WTC11 (cell line): ENCODE data around the gene ALDH3B1.

ENCODE experiments used
- ELF4 ChIP-seq: sonication (generic); formaldehyde crosslinking; IDR thresholded peaks from 2 replicates; pipeline ENCODE4 v1.8.1; 2022; ENCODE audit warnings: low read depth, mild to moderate bottlenecking, moderate library complexity, missing genetic modification reagents
- JUN ChIP-seq: sonication (generic); formaldehyde crosslinking; IDR thresholded peaks from 2 replicates; pipeline ENCODE4 v1.8.0; 2023; ENCODE audit warnings: mild to moderate bottlenecking, missing genetic modification reagents
- KAT7 ChIP-seq: sonication (generic); formaldehyde crosslinking; IDR thresholded peaks from 2 replicates; pipeline ENCODE4 v1.8.1; 2023; ENCODE audit warnings: missing genetic modification reagents, mild to moderate bottlenecking, borderline replicate concordance
- MXD4 ChIP-seq: fragments of 250-450 bp; sonication (Bioruptor Pico); IDR thresholded peaks from 2 replicates; pipeline ENCODE4 v1.8.0; 2021; ENCODE audit warnings: mild to moderate bottlenecking, moderate library complexity, borderline replicate concordance
- NFYB ChIP-seq: sonication (generic); formaldehyde crosslinking; conservative IDR thresholded peaks from 2 replicates; pipeline ENCODE4 v1.8.0; 2022; ENCODE audit warnings: low read depth, missing genetic modification reagents
- SMAD3 ChIP-seq: sonication (generic); formaldehyde crosslinking; IDR thresholded peaks from 2 replicates; pipeline ENCODE4 v1.8.0; 2022; ENCODE audit warnings: missing genetic modification reagents, mild to moderate bottlenecking, borderline replicate concordance
- SP1 ChIP-seq: sonication (generic); formaldehyde crosslinking; conservative IDR thresholded peaks from 2 replicates; pipeline ENCODE4 v1.8.1; 2022; ENCODE audit warnings: missing genetic modification reagents
- TCF7 ChIP-seq: sonication (generic); formaldehyde crosslinking; IDR thresholded peaks from 2 replicates; pipeline ENCODE4 v1.8.0; 2022; ENCODE audit warnings: mild to moderate bottlenecking, low read depth, missing genetic modification reagents, moderate library complexity
- TEAD1 ChIP-seq: sonication (generic); formaldehyde crosslinking; IDR thresholded peaks from 2 replicates; pipeline ENCODE4 v1.8.0; 2022; ENCODE audit warnings: mild to moderate bottlenecking, missing genetic modification reagents
- ZNF317 ChIP-seq: sonication (generic); formaldehyde crosslinking; IDR thresholded peaks from 2 replicates; pipeline ENCODE4 v1.8.1; 2023; ENCODE audit warnings: low read depth, mild to moderate bottlenecking, moderate library complexity, missing genetic modification reagents, borderline replicate concordance
- ZNF532 ChIP-seq: fragments of 250-450 bp; sonication (Bioruptor Pico); IDR thresholded peaks from 2 replicates; pipeline ENCODE4 v1.9.0; 2021; ENCODE audit warnings: mild to moderate bottlenecking, borderline replicate concordance
- TF ChIP-seq, protein P1 (sequence below): fragments of 200-600 bp; IDR thresholded peaks from 2 replicates; pipeline ENCODE4 v1.8.0; 2022; ENCODE audit warnings: antibody characterized with exemption
- TF ChIP-seq, protein P2 (sequence below): sonication (generic); formaldehyde crosslinking; IDR thresholded peaks from 2 replicates; pipeline ENCODE4 v1.8.1; 2022; ENCODE audit warnings: low read depth, missing genetic modification reagents, borderline replicate concordance

DNA sequence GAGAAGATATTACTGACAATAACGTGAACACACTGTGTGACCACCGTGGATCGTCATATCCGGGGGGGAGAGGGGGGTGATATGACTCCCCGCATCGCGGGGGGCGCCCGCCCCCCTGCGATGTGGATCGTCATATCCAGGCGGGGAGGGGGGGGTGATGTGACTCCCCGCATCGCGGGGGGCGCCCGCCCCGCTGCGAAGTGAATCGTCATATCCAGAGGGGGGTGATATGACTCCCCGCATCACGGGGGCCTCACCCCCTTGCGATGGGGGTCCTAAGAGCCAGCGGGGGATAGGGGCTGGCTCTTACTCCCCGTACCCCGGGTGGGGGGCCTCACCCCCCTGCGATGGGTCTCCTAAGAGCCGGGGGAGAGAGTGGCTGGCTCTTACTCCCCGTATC lies 26.2 kb upstream of the ALDH3B1 start:
- TF ChIP-seq TCF7 (CRISPR knock-in tag) (no peak), SP1 (CRISPR knock-in tag) (no peak), SMAD3 (CRISPR knock-in tag) (no peak), KAT7 (CRISPR knock-in tag) (no peak), ELF4 (CRISPR knock-in tag) (no peak), JUN (CRISPR knock-in tag) (no peak), NFYB (no peak), TEAD1 (CRISPR knock-in tag) (no peak), ZNF532 (CRISPR knock-in tag) (no peak), MXD4 (CRISPR knock-in tag) (no peak), ZNF317 (CRISPR knock-in tag) (no peak)
- TF ChIP-seq, protein P1, sequence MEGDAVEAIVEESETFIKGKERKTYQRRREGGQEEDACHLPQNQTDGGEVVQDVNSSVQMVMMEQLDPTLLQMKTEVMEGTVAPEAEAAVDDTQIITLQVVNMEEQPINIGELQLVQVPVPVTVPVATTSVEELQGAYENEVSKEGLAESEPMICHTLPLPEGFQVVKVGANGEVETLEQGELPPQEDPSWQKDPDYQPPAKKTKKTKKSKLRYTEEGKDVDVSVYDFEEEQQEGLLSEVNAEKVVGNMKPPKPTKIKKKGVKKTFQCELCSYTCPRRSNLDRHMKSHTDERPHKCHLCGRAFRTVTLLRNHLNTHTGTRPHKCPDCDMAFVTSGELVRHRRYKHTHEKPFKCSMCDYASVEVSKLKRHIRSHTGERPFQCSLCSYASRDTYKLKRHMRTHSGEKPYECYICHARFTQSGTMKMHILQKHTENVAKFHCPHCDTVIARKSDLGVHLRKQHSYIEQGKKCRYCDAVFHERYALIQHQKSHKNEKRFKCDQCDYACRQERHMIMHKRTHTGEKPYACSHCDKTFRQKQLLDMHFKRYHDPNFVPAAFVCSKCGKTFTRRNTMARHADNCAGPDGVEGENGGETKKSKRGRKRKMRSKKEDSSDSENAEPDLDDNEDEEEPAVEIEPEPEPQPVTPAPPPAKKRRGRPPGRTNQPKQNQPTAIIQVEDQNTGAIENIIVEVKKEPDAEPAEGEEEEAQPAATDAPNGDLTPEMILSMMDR = no peak
- TF ChIP-seq, protein P2, sequence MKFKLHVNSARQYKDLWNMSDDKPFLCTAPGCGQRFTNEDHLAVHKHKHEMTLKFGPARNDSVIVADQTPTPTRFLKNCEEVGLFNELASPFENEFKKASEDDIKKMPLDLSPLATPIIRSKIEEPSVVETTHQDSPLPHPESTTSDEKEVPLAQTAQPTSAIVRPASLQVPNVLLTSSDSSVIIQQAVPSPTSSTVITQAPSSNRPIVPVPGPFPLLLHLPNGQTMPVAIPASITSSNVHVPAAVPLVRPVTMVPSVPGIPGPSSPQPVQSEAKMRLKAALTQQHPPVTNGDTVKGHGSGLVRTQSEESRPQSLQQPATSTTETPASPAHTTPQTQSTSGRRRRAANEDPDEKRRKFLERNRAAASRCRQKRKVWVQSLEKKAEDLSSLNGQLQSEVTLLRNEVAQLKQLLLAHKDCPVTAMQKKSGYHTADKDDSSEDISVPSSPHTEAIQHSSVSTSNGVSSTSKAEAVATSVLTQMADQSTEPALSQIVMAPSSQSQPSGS = no peak
